Panc1 (cell line): Measurements from ENCODE around the gene HLA-DOA. TPM values are rescaled to one million over a fixed set of nuclear protein-coding genes. Genes with fewer than 3 reads are reported as not detected.

Source experiments
- ATAC-seq: fragments of 200-7000 bp; cut with Tn5 transposase; 2 replicates; pipeline ENCODE4 v1.9.1; 2020; ENCODE audit warnings: mild to moderate bottlenecking, moderate library complexity
- BruUV-seq: library from RNA; stranded (reverse); fragments of 400-500 nt; replicated peaks from 2 replicates; lab custom pipeline; 2021; lab: Mats Ljungman, UMichigan
- CTCF ChIA-PET: fragments of 300-600 bp; sonication (Branson Sonifier 250); formaldehyde crosslinking; loops from one replicate; lab custom pipeline; 2022; ENCODE audit warnings: antibody characterized with exemption; lab: Charles Lee
- POLR2A ChIA-PET: fragments of 300-600 bp; sonication (Branson Sonifier 250); formaldehyde crosslinking; loops from one replicate; lab custom pipeline; 2022; ENCODE audit warnings: antibody characterized with exemption; lab: Charles Lee
- DNase-seq: peaks from one replicate; pipeline ENCODE4 v3.0.0-alpha.2; 2010; ENCODE audit warnings: low read depth, low spot score
- H3K27ac ChIP-seq: 2 replicates; pipeline ENCODE4 v1.5.1; 2011; ENCODE audit warnings: mild to moderate bottlenecking, low read length, inconsistent platforms
- H3K27me3 ChIP-seq: fragments of 200-500 bp; sonication (Bioruptor generic); 2 replicates; pipeline ENCODE4 v1.6.0; 2014; ENCODE audit warnings: low read length, inconsistent platforms; ENCODE audit not compliant: control insufficient read depth, insufficient read depth
- H3K36me3 ChIP-seq: fragments of 200-500 bp; sonication (Bioruptor generic); 2 replicates; pipeline ENCODE4 v1.5.1; 2014; ENCODE audit warnings: inconsistent platforms, mild to moderate bottlenecking, low read length, moderate library complexity; ENCODE audit not compliant: control insufficient read depth, insufficient read depth
- H3K4me1 ChIP-seq: 2 replicates; pipeline ENCODE4 v1.5.1; 2011; ENCODE audit warnings: inconsistent platforms, mild to moderate bottlenecking, low read length, moderate library complexity; ENCODE audit not compliant: control insufficient read depth, insufficient read depth
- H3K4me3 ChIP-seq, 2 experiments: 2 replicates each; pipeline ENCODE4 v1.5.1; 2011 to 2012; ENCODE audit warnings: low read depth in 2 of 2, low read length in 2 of 2, mild to moderate bottlenecking in 2 of 2, inconsistent platforms in 1 of 2, moderate library complexity in 1 of 2
- H3K9me3 ChIP-seq: fragments of 200-500 bp; sonication (Bioruptor generic); 2 replicates; pipeline ENCODE4 v1.5.1; 2014; ENCODE audit warnings: low read depth, mild to moderate bottlenecking, inconsistent platforms, low read length, moderate library complexity; ENCODE audit not compliant: control insufficient read depth, insufficient read depth
- POLR2AphosphoS5 ChIP-seq: IDR thresholded peaks from 2 replicates; pipeline ENCODE4 v1.6.1; 2012; ENCODE audit warnings: mild to moderate bottlenecking, low read depth, low read length, moderate library complexity
- REST ChIP-seq, 2 experiments: IDR thresholded peaks; 2 replicates each; pipeline ENCODE4 v1.6.1; 2011 to 2012; ENCODE audit warnings: low read depth in 2 of 2, control low read depth in 1 of 2, low read length in 1 of 2, mild to moderate bottlenecking in 1 of 2, moderate library complexity in 1 of 2; ENCODE audit not compliant: insufficient read depth in 1 of 2
- SIN3A ChIP-seq: IDR thresholded peaks from 2 replicates; pipeline ENCODE4 v1.6.1; 2012; ENCODE audit warnings: low read depth, mild to moderate bottlenecking, low read length, moderate library complexity, borderline replicate concordance; ENCODE audit not compliant: insufficient read depth
- TCF7L2 ChIP-seq: IDR thresholded peaks from 2 replicates; pipeline ENCODE4 v1.6.1; 2011; ENCODE audit warnings: mild to moderate bottlenecking, low read depth, low read length, inconsistent platforms
- in situ Hi-C: cut with HindIII; loops from 2 replicates; pipeline ENCODE4 v1.10.0; 2016; ENCODE audit warnings: low sequenced_read_pairs, low pct_unique_long_range_greater_than_20kb
- intact Hi-C: fragments of 100-400 bp; cut with micrococcal nuclease; formaldehyde crosslinking; loops from one replicate; pipeline ENCODE4 v1.10.0; 2022; ENCODE audit not compliant: unreplicated experiment
- total RNA-seq: library from RNA; stranded (reverse); gene quantifications from one replicate; pipeline ENCODE4 v1.2.1, GENCODE V29; 2021; ENCODE audit not compliant: unreplicated experiment
- TF ChIP-seq, protein P1 (sequence below): fragments of 450-650 bp; IDR thresholded peaks from 2 replicates; pipeline ENCODE4 v1.5.1; 2017; ENCODE audit warnings: mild to moderate bottlenecking

The HLA-DOA gene
- total RNA-seq, 1 experiment from 2014 or later, result 0.08 TPM

DNA sequence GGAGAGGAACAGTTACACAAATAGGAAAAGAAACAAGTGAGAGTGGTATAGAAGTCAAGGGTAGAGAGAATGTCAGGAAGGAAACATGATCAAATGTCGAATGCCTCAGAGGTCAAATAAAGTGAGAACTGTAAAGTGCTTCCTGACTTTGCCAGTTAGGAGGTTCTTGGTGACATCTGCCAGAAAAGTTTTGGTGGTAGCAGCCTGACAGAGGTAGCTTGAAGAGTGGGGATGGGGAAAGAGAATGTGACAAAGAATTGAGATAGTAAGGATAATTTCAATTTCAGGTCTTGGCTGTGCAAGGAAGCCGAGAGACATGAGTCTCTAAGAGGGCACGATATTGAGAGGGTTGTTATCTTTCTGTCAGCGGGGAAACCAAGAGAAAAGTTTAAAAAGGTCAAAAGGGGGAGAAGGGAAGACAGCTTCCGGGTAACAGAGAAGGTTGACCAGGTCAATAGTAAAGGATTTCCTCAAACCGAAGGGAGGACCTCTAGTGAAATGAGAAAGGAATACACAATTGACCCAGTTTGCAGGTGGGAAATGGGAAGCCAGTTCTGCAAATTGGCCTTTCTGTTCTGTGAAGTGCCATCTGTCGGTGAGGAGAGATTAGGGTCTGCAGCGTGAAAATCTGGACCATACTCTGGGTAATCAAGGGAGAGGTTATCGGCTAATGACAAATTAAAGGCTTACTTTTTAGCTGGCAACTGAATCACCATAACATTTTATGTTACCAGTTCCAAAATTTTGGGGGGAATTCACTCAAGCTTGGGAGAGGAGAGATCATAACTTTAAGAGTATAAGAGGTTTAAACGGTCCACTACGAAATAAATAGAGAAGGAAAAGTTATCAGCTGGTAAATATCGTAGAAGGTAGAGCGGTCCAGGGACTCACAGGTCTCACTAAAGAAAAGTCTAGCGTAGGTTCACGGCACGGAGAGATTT lies 42.0 kb downstream of the HLA-DOA start:
- ChIA-PET CTCF (interaction anchor here (1.2 to 1.3 kb wide), 2 partner anchors 11 to 14 kb away, joined by 3 read pairs; partner anchors contain the start of gene HLA-DMA), POLR2A (no interaction called here)
- no peaks in the 10 kb centered on the region for H3K27me3 ChIP-seq
- H3K9me3 ChIP-seq, result no peaks in the 10 kb centered on the region
- BruUV-seq, result TSS peak; percentile 72
- H3K4me3 ChIP-seq, result peak overlapping the region; percentile 88 to 100
- in situ Hi-C loops, result no loop called here
- DNase-seq (no peak), ATAC-seq (no peak)
- intact Hi-C loops, result no loop called here
- H3K36me3 ChIP-seq, result peaks cover 2% of the 10 kb centered on the region; the same call in 1 of the 2 replicates
- peaks cover 26% of the 10 kb centered on the region for H3K4me1 ChIP-seq
- TF ChIP-seq SIN3A, result no peak
- no peak for TF ChIP-seq TCF7L2
- TF ChIP-seq POLR2AphosphoS5, result no peak
- no peak for TF ChIP-seq REST (IDR thresholded peaks at IDR 0.05; ENCODE audit: insufficient read depth in 1 of 2, low read depth in 2 of 2, low read length in 1 of 2)
- TF ChIP-seq, protein P1, sequence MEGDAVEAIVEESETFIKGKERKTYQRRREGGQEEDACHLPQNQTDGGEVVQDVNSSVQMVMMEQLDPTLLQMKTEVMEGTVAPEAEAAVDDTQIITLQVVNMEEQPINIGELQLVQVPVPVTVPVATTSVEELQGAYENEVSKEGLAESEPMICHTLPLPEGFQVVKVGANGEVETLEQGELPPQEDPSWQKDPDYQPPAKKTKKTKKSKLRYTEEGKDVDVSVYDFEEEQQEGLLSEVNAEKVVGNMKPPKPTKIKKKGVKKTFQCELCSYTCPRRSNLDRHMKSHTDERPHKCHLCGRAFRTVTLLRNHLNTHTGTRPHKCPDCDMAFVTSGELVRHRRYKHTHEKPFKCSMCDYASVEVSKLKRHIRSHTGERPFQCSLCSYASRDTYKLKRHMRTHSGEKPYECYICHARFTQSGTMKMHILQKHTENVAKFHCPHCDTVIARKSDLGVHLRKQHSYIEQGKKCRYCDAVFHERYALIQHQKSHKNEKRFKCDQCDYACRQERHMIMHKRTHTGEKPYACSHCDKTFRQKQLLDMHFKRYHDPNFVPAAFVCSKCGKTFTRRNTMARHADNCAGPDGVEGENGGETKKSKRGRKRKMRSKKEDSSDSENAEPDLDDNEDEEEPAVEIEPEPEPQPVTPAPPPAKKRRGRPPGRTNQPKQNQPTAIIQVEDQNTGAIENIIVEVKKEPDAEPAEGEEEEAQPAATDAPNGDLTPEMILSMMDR, result peak; percentile 76
- peak overlapping the region; percentile 100 for H3K27ac ChIP-seq

DNA sequence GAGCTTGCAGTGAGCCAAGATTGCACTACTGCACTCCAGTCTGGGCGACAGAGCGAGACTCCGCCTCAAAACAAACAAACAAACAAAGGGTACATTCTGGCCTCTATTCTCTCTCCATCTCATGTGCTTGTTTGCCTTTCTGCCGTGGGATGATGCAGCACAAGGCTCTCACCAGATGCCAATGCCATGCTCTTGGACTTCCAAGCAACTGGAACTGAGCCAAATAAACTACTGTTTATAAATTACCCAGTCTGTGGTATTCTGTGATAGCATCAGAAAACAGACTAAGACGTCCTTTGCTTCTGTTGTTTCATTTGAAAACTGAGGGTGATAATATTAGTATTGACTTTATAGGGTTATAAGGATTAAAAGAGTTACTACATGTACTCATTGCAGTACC lies 44.6 kb downstream of the HLA-DOA start:
- ATAC-seq (no peak), DNase-seq (no peak)
- intact Hi-C loops, result no loop called here
- BruUV-seq, result no TSS peak
- no peaks in the 10 kb centered on the region; the same call in 1 of the 2 replicates for H3K36me3 ChIP-seq
- CTCF ChIA-PET, result no interaction called here
- H3K4me3 ChIP-seq, result no peak overlapping the region
- TF ChIP-seq REST (IDR thresholded peaks at IDR 0.05; ENCODE audit: insufficient read depth in 1 of 2, low read depth in 2 of 2, low read length in 1 of 2), result no peak
- TF ChIP-seq, protein P1, result no peak
- TF ChIP-seq SIN3A, result no peak
- no peak for TF ChIP-seq TCF7L2
- no peak for TF ChIP-seq POLR2AphosphoS5
- no peaks in the 10 kb centered on the region for H3K27me3 ChIP-seq
- H3K4me1 ChIP-seq, result peaks cover 26% of the 10 kb centered on the region
- POLR2A ChIA-PET, result no interaction called here
- in situ Hi-C loops, result no loop called here
- no peak overlapping the region for H3K27ac ChIP-seq
- no peaks in the 10 kb centered on the region for H3K9me3 ChIP-seq
